OCI-LY7 (cell line): ENCODE results near the gene MYL2.

Source experiments
- EZH2phosphoT487 ChIP-seq: fragments of 200-600 bp; sonication (generic); IDR thresholded peaks from 2 replicates; pipeline ENCODE4 v1.6.1; 2018; ENCODE audit warnings: low read depth, borderline replicate concordance, mild to moderate bottlenecking, mixed run types, antibody characterized with exemption, low read length, moderate library complexity, mixed read lengths
- TF ChIP-seq, protein P1 (sequence below): fragments of 200-600 bp; sonication (generic); conservative IDR thresholded peaks from 2 replicates; pipeline ENCODE4 v1.5.1; 2014; ENCODE audit warnings: mild to moderate bottlenecking, antibody characterized with exemption, low read length, moderate library complexity, mixed read lengths

DNA sequence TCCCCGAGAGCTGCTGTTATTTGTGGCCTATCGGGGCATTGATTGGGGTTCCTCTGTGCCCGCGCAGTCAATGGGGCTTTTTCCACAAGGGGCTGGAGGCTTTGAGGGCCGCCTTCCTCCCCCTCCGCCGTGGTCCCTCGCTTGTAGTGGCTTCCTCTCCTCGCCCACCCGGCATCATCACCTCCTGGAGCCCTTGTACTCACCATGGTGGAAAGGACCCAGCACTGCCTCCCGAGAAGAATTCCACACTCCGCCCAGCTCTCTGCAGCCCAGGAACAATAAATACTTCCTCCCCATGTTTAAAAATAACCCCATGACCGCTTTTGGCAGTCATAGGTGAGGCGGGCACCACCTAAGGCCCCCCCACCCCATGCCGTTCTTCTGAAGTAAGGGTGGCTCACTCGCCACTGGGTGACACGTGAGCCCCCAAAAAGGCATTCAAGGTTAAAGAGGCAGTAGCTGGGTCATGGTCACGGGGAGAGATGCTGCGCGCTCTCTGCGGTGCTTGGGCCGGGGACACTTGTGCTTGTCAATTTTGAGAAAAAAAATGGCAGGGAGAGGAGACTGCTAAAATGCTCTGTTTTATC, at the start of gene MYL2:
- TF ChIP-seq, protein P1, sequence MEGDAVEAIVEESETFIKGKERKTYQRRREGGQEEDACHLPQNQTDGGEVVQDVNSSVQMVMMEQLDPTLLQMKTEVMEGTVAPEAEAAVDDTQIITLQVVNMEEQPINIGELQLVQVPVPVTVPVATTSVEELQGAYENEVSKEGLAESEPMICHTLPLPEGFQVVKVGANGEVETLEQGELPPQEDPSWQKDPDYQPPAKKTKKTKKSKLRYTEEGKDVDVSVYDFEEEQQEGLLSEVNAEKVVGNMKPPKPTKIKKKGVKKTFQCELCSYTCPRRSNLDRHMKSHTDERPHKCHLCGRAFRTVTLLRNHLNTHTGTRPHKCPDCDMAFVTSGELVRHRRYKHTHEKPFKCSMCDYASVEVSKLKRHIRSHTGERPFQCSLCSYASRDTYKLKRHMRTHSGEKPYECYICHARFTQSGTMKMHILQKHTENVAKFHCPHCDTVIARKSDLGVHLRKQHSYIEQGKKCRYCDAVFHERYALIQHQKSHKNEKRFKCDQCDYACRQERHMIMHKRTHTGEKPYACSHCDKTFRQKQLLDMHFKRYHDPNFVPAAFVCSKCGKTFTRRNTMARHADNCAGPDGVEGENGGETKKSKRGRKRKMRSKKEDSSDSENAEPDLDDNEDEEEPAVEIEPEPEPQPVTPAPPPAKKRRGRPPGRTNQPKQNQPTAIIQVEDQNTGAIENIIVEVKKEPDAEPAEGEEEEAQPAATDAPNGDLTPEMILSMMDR: no peak
- no peak for TF ChIP-seq EZH2phosphoT487
